ENCODE data around the gene METTL1.
A peak's percentile ranks its signal among the peaks of the same experiment; 100 is the strongest.

METTL1 gene

DNA sequence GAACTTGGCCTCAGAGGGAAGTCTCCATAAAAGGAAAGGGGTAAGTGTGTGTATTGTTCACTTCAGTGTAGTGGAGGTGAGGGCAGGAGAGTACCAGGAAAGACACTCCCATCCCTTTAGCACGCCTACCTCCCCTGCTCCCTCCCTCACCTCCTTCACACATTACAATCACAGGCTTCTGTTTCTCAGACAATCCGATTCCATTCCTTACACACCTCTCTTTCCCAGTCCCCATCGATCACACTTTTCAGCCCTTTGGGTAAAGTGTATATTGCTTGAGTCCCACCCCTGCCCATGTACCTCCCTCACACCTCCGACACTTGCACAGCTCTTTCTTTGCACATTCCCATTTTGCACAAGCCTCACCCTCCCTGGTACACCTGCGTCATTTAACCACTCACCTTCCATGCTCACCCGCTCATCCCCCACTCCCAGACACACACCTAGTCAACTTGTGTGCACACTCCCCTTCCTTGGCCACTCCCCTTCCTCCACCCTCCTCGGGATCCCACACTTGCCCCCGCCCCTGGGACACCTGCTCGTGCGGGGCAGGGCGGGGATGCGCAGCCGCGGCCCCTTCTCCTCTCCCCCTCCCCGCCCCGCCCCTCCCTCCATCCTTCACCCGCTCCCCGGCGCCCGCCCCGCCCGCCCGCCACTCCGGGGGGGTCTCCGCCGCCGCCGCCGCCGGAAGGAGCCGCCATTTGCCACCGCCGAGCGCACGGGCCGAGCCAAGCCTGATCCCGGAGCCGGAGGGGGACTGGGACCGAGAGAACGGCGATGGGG lies 17.3 kb downstream of the METTL1 start, which contains the start of gene MARCHF9:
TSS of gene MARCHF9 (plus strand) at position 693 of the 783 bp plus-strand sequence. CDS start 426 bp downstream, outside the sequence.
- DNase-seq (peak; percentile 89), ATAC-seq (ENCODE audit: insufficient read depth, low read depth) (peak; percentile 59)
- peaks cover 53% of the 10 kb centered on the region for H3K4me1 ChIP-seq (ENCODE audit: insufficient read depth, low read length)
- peaks cover 47% of the 10 kb centered on the region for H3K36me3 ChIP-seq (ENCODE audit: insufficient read depth, low read length)
- H2AFZ ChIP-seq (ENCODE audit: low read depth, low read length): peak within 1 kb of the TSS; percentile 71
- peak within 1 kb of the TSS; percentile 56 to 68; a peak in 3 of 4 replicates for H3K4me3 ChIP-seq (ENCODE audit: low read depth in 1 of 2, low read length in 2 of 2)
- no peak for TF ChIP-seq CTCF (IDR thresholded peaks at IDR 0.05; ENCODE audit: borderline replicate concordance, extremely low read depth, low read length, poor library complexity, severe bottlenecking)
- TF ChIP-seq EZH2 (IDR thresholded peaks at IDR 0.05; ENCODE audit: borderline replicate concordance, low read depth, low read length, severe bottlenecking): no peak
- H3K27me3 ChIP-seq (ENCODE audit: insufficient read depth, low read length, poor library complexity): no peaks in the 10 kb centered on the region
- H3K27ac ChIP-seq (ENCODE audit: low read length): peak within 1 kb of the TSS; percentile 53; the same call in 1 of the 2 replicates
- no peaks in the 10 kb centered on the region for H3K9me3 ChIP-seq (ENCODE audit: insufficient read depth, low read length, severe bottlenecking)
- peaks cover 44% of the 10 kb centered on the region for H3K79me2 ChIP-seq (ENCODE audit: insufficient read depth, low read length)
- peaks cover 37% of the 10 kb centered on the region for H4K20me1 ChIP-seq (ENCODE audit: insufficient read depth, low read length)
- H3K9ac ChIP-seq (ENCODE audit: low read depth, low read length): peak within 1 kb of the TSS; percentile 70
- peak within 1 kb of the TSS; percentile 80 for H3K4me2 ChIP-seq (ENCODE audit: insufficient read depth, low read length)

DNA sequence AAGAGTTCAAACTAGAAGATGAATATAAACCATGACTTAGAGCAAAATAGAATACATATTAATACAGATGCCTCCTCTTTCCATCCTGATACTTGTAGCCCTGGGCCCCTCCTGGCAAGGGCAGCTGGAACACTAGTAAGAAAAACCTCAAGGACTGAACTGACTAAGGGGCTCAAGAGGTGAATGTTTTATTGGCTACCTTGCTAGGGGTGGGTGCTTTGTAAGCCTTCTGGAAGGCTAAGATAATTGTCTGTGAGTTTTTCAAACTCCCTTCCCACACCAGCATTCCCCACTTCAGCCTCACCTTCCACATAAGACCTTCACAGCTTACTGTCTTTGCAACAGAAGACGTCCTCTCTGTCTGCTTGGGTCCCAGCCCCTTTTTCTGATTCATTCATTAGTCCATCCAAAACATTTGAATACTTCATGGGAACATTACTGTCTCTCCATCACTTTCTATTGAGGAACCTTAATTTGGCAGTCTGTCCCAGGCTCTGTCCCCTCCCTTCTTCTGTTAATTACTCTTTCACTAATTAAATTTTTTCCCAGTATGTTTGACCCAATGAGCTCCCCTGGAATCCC lies 18.1 kb downstream of the METTL1 start:
- DNase-seq (no peak), ATAC-seq (ENCODE audit: insufficient read depth, low read depth) (no peak)
- Histone ChIP-seq H3K79me2 (ENCODE audit: insufficient read depth, low read length) (peaks cover 52% of the 10 kb centered on the region), H3K4me2 (ENCODE audit: insufficient read depth, low read length) (peak overlapping the region; percentile 80; the same call in 1 of the 2 replicates), H3K4me1 (ENCODE audit: insufficient read depth, low read length) (peaks cover 57% of the 10 kb centered on the region), H3K4me3 (ENCODE audit: low read depth in 1 of 2, low read length in 2 of 2) (peak overlapping the region in 1 of 2 experiments; percentile 68; a peak in 1 of 4 replicates), H2AFZ (ENCODE audit: low read depth, low read length) (peak overlapping the region; percentile 71; the same call in 1 of the 2 replicates), H3K9ac (ENCODE audit: low read depth, low read length) (peak overlapping the region; percentile 29; the same call in 1 of the 2 replicates), H3K9me3 (ENCODE audit: insufficient read depth, low read length, severe bottlenecking) (no peaks in the 10 kb centered on the region), H3K27ac (ENCODE audit: low read length) (no peak overlapping the region; the same call in 1 of the 2 replicates), H4K20me1 (ENCODE audit: insufficient read depth, low read length) (peaks cover 36% of the 10 kb centered on the region), H3K36me3 (ENCODE audit: insufficient read depth, low read length) (peaks cover 50% of the 10 kb centered on the region), H3K27me3 (ENCODE audit: insufficient read depth, low read length, poor library complexity) (no peaks in the 10 kb centered on the region)
- no peak for TF ChIP-seq EZH2 (IDR thresholded peaks at IDR 0.05; ENCODE audit: borderline replicate concordance, low read depth, low read length, severe bottlenecking)
- TF ChIP-seq CTCF (IDR thresholded peaks at IDR 0.05; ENCODE audit: borderline replicate concordance, extremely low read depth, low read length, poor library complexity, severe bottlenecking): no peak

DNA sequence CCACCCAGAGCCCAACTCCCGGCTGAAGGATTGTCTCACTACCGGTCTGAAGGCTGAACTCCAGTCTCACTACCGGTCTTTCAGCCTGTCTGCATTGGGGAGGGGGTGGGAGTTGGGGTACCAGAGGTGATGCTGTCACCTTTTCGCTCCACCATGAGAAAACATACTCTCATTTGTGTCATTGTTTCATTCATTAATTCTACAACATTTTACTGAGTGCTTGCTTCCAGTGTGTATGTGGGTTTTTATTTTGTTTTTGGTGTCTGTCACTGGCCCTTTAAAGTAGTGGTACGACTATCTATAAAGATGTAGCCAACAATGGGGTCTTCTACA lies 19.3 kb downstream of the METTL1 start:
- ATAC-seq (ENCODE audit: insufficient read depth, low read depth) (no peak), DNase-seq (no peak)
- TF ChIP-seq CTCF (IDR thresholded peaks at IDR 0.05; ENCODE audit: borderline replicate concordance, extremely low read depth, low read length, poor library complexity, severe bottlenecking) (no peak), EZH2 (IDR thresholded peaks at IDR 0.05; ENCODE audit: borderline replicate concordance, low read depth, low read length, severe bottlenecking) (no peak)
- Histone ChIP-seq H3K27me3 (ENCODE audit: insufficient read depth, low read length, poor library complexity) (no peaks in the 10 kb centered on the region), H3K27ac (ENCODE audit: low read length) (peak overlapping the region; percentile 69), H4K20me1 (ENCODE audit: insufficient read depth, low read length) (peaks cover 26% of the 10 kb centered on the region), H3K79me2 (ENCODE audit: insufficient read depth, low read length) (peaks cover 52% of the 10 kb centered on the region), H2AFZ (ENCODE audit: low read depth, low read length) (peak overlapping the region; percentile 54), H3K4me2 (ENCODE audit: insufficient read depth, low read length) (peak overlapping the region; percentile 93), H3K4me1 (ENCODE audit: insufficient read depth, low read length) (peaks cover 57% of the 10 kb centered on the region), H3K4me3 (ENCODE audit: low read depth in 1 of 2, low read length in 2 of 2) (peak overlapping the region in 1 of 2 experiments; percentile 85; a peak in 2 of 4 replicates), H3K9ac (ENCODE audit: low read depth, low read length) (peak overlapping the region; percentile 34), H3K9me3 (ENCODE audit: insufficient read depth, low read length, severe bottlenecking) (no peaks in the 10 kb centered on the region), H3K36me3 (ENCODE audit: insufficient read depth, low read length) (peaks cover 50% of the 10 kb centered on the region)
